GM12892 (cell line): Measurements from ENCODE around the gene TXNRD1.

ENCODE experiments used
- POLR2A ChIP-seq: IDR thresholded peaks from 2 replicates; pipeline ENCODE4 v1.6.1; 2011; ENCODE audit warnings: low read depth, low read length, control low read depth
- POLR2AphosphoS5 ChIP-seq: IDR thresholded peaks from 2 replicates; pipeline ENCODE4 v1.6.1; 2011; ENCODE audit warnings: low read depth, low read length, control low read depth
- TAF1 ChIP-seq: IDR thresholded peaks from 2 replicates; pipeline ENCODE4 v1.6.1; 2011; ENCODE audit warnings: low read depth, mild to moderate bottlenecking, control low read depth, low read length, borderline replicate concordance

DNA sequence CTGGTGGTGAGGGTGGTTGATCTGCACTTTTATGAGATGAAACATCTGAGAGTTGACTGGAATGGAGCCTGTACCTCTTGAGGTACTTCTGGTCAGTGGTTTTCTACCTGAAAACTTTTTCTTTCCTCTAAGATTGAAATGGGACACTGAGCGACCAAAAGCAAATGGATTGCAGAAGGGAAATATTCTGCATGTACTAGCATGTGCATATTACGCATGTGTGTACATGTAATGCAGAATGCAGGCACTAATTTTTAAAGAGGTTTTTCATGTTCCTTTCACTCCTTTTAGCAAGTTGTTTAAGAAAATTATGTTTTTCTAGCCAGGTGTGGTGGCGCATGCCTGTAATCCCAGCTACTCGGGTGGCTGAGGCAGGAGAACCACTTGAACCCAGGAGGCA is 59.2 kb downstream of the TXNRD1 start:
- TF ChIP-seq POLR2A: no peak
- no peak for TF ChIP-seq TAF1
- no peak for TF ChIP-seq POLR2AphosphoS5
